HUES64 (cell line): ENCODE results near the gene CTSC.

Experiments
- H3K27ac ChIP-seq: 2 replicates; pipeline ENCODE4 v1.7.0; 2013; ENCODE audit warnings: low read depth, low read length, inconsistent platforms
- H3K27me3 ChIP-seq: 2 replicates; pipeline ENCODE4 v1.6.1; 2013; ENCODE audit warnings: mild to moderate bottlenecking, low read length; ENCODE audit not compliant: insufficient read depth
- H3K36me3 ChIP-seq: 2 replicates; pipeline ENCODE4 v1.6.1; 2013; ENCODE audit warnings: mild to moderate bottlenecking, low read length; ENCODE audit not compliant: insufficient read depth
- H3K4me1 ChIP-seq: 2 replicates; pipeline ENCODE4 v1.6.1; 2013; ENCODE audit warnings: mild to moderate bottlenecking, low read length, moderate library complexity; ENCODE audit not compliant: insufficient read depth
- H3K4me3 ChIP-seq: 2 replicates; pipeline ENCODE4 v1.5.1; 2013; ENCODE audit warnings: mild to moderate bottlenecking, low read length, moderate library complexity
- H3K9ac ChIP-seq: 2 replicates; pipeline ENCODE4 v1.6.1; 2013; ENCODE audit warnings: mild to moderate bottlenecking, low read depth, low read length
- H3K9me3 ChIP-seq: 2 replicates; pipeline ENCODE4 v1.6.1; 2013; ENCODE audit warnings: low read depth, low read length; ENCODE audit not compliant: insufficient read depth
- WGBS: fragments of 150-250, 120-280 bp; methylation state at CpG from one replicate; pipeline ENCODE4 v1.1.7; 2013; ENCODE audit warnings: missing lambda C conversion rate; 5-methylcytosine and 5-hydroxymethylcytosine counted together

The CTSC gene

GRCh38 chr11:88281317-88281712 is 56.2 kb downstream of the CTSC start:
- Histone ChIP-seq H3K4me3 (no peak overlapping the region), H3K4me1 (no peaks in the 10 kb centered on the region), H3K9ac (no peak overlapping the region), H3K36me3 (0 out of 2 replicates have a peak, but pooled peaks cover 3% of the 10 kb centered on the region), H3K27me3 (no peaks in the 10 kb centered on the region), H3K27ac (no peak overlapping the region), H3K9me3 (no peaks in the 10 kb centered on the region)
- 83% methylated on average over 3 of the region's 3 CpGs for WGBS

GRCh38 chr11:88280673-88281316 is 56.7 kb downstream of the CTSC start:
- Histone ChIP-seq H3K9me3 (no peaks in the 10 kb centered on the region), H3K27me3 (no peaks in the 10 kb centered on the region), H3K4me1 (no peaks in the 10 kb centered on the region), H3K27ac (no peak overlapping the region), H3K9ac (no peak overlapping the region), H3K4me3 (no peak overlapping the region), H3K36me3 (0 out of 2 replicates have a peak, but pooled peaks cover 3% of the 10 kb centered on the region)
- 97% methylated on average over 6 of the region's 6 CpGs for WGBS

GRCh38 chr11:88277349-88277915 is 60.1 kb downstream of the CTSC start:
- H3K4me1 ChIP-seq, result no peaks in the 10 kb centered on the region
- no peak overlapping the region for H3K9ac ChIP-seq
- WGBS, result 95% methylated on average over 3 of the region's 3 CpGs
- no peaks in the 10 kb centered on the region for H3K9me3 ChIP-seq
- H3K4me3 ChIP-seq, result no peak overlapping the region
- no peaks in the 10 kb centered on the region for H3K36me3 ChIP-seq
- H3K27ac ChIP-seq, result no peak overlapping the region
- no peaks in the 10 kb centered on the region for H3K27me3 ChIP-seq

- 98% methylated on average over 1 of the region's 1 CpG for WGBS
These were observed 61.9 kb downstream of the CTSC start for GRCh38 chr11:88275636-88276035.

GRCh38 chr11:88266919-88267318 is 70.6 kb downstream of the CTSC start:
- peaks cover 5% of the 10 kb centered on the region; the same call in 1 of the 2 replicates for H3K36me3 ChIP-seq
- no peaks in the 10 kb centered on the region; the same call in 1 of the 2 replicates for H3K9me3 ChIP-seq
- H3K9ac ChIP-seq, result no peak overlapping the region
- no peak overlapping the region for H3K4me3 ChIP-seq
- no peaks in the 10 kb centered on the region for H3K4me1 ChIP-seq
- H3K27me3 ChIP-seq, result no peaks in the 10 kb centered on the region
- no peak overlapping the region for H3K27ac ChIP-seq
- WGBS, result 98% methylated on average over 1 of the region's 1 CpG

More at GRCh38 chr11:88275636-88276035, 61.9 kb downstream of the CTSC start:
- Histone ChIP-seq H3K4me3 (no peak overlapping the region), H3K27me3 (no peaks in the 10 kb centered on the region), H3K36me3 (no peaks in the 10 kb centered on the region), H3K9ac (no peak overlapping the region), H3K9me3 (no peaks in the 10 kb centered on the region), H3K4me1 (no peaks in the 10 kb centered on the region), H3K27ac (no peak overlapping the region)

- Histone ChIP-seq H3K27ac (no peak overlapping the region), H3K36me3 (peaks cover 5% of the 10 kb centered on the region; the same call in 1 of the 2 replicates), H3K9ac (no peak overlapping the region), H3K9me3 (no peaks in the 10 kb centered on the region; the same call in 1 of the 2 replicates), H3K27me3 (no peaks in the 10 kb centered on the region), H3K4me1 (no peaks in the 10 kb centered on the region), H3K4me3 (no peak overlapping the region)
These were observed 71.4 kb downstream of the CTSC start for GRCh38 chr11:88266157-88266556.

- H3K9me3 ChIP-seq, result peaks cover 27% of the 10 kb centered on the region
- H3K9ac ChIP-seq, result no peak overlapping the region
- peaks cover 2% of the 10 kb centered on the region; the same call in 1 of the 2 replicates for H3K36me3 ChIP-seq
- H3K27me3 ChIP-seq, result no peaks in the 10 kb centered on the region
- H3K4me3 ChIP-seq, result no peak overlapping the region
- H3K27ac ChIP-seq, result no peak overlapping the region
- no peaks in the 10 kb centered on the region for H3K4me1 ChIP-seq
These were observed 78.1 kb downstream of the CTSC start for GRCh38 chr11:88259431-88259830.

GRCh38 chr11:88252208-88252607 is 85.3 kb downstream of the CTSC start:
- H3K9me3 ChIP-seq, result 0 out of 2 replicates have a peak, but pooled peaks cover under 1% of the 10 kb centered on the region
- no peaks in the 10 kb centered on the region for H3K27me3 ChIP-seq
- H3K4me1 ChIP-seq, result no peaks in the 10 kb centered on the region
- no peak overlapping the region for H3K27ac ChIP-seq
- H3K36me3 ChIP-seq, result no peaks in the 10 kb centered on the region
- H3K4me3 ChIP-seq, result no peak overlapping the region
- H3K9ac ChIP-seq, result no peak overlapping the region

- Histone ChIP-seq H3K4me3 (no peak overlapping the region), H3K27ac (no peak overlapping the region), H3K27me3 (no peaks in the 10 kb centered on the region), H3K9me3 (no peaks in the 10 kb centered on the region), H3K36me3 (no peaks in the 10 kb centered on the region), H3K9ac (no peak overlapping the region), H3K4me1 (no peaks in the 10 kb centered on the region)
- WGBS, result 88% methylated on average over 1 of the region's 3 CpGs
These were observed 86.8 kb downstream of the CTSC start for GRCh38 chr11:88250566-88251242.

- H3K9ac ChIP-seq, result no peak overlapping the region
- no peaks in the 10 kb centered on the region for H3K36me3 ChIP-seq
- H3K9me3 ChIP-seq, result no peaks in the 10 kb centered on the region
- no peaks in the 10 kb centered on the region for H3K4me1 ChIP-seq
- WGBS, result no CpG with 5 or more reads among the region's 1 CpG
- H3K27me3 ChIP-seq, result no peaks in the 10 kb centered on the region
- no peak overlapping the region for H3K4me3 ChIP-seq
- H3K27ac ChIP-seq, result no peak overlapping the region
These were observed 87.8 kb downstream of the CTSC start for GRCh38 chr11:88249706-88250105.

- H3K27me3 ChIP-seq, result no peaks in the 10 kb centered on the region
- H3K4me3 ChIP-seq, result no peak overlapping the region
- no peaks in the 10 kb centered on the region for H3K36me3 ChIP-seq
- H3K4me1 ChIP-seq, result no peaks in the 10 kb centered on the region
- WGBS, result 95% methylated on average over 3 of the region's 3 CpGs
- H3K9ac ChIP-seq, result no peak overlapping the region
- H3K27ac ChIP-seq, result no peak overlapping the region
- no peaks in the 10 kb centered on the region for H3K9me3 ChIP-seq
These were observed 90.8 kb downstream of the CTSC start for GRCh38 chr11:88246696-88247095.
